ENCODE measurements around the gene WNT11.

WNT11 gene

GRCh38 chr11:76240666-76241065 is 34.4 kb upstream of the WNT11 start:
- no peak for DNase-seq
- in situ Hi-C loops (cut with HindIII; ENCODE audit: low pct_ligation_motif_present, low pct_unique_long_range_greater_than_20kb, low sequenced_read_pairs): loop anchor here (25.0 kb wide), 1 partner anchor 447 kb away; no protein-coding TSS in a partner anchor

- no peak for DNase-seq
- in situ Hi-C loops (cut with HindIII; ENCODE audit: low pct_ligation_motif_present, low pct_unique_long_range_greater_than_20kb, low sequenced_read_pairs): loop anchor here (25.0 kb wide), 1 partner anchor 447 kb away; no protein-coding TSS in a partner anchor
Measured at GRCh38 chr11:76240161-76240540, 33.8 kb upstream of the WNT11 start.

GRCh38 chr11:76239483-76240160 is 33.3 kb upstream of the WNT11 start:
- in situ Hi-C loops (cut with HindIII; ENCODE audit: low pct_ligation_motif_present, low pct_unique_long_range_greater_than_20kb, low sequenced_read_pairs): loop anchor here (25.0 kb wide), 1 partner anchor 448 kb away; no protein-coding TSS in a partner anchor
- no peak for DNase-seq

- DNase-seq: no peak
- in situ Hi-C loops (cut with HindIII; ENCODE audit: low pct_ligation_motif_present, low pct_unique_long_range_greater_than_20kb, low sequenced_read_pairs): loop anchor here (25.0 kb wide), 1 partner anchor 449 kb away; no protein-coding TSS in a partner anchor
Measured at GRCh38 chr11:76238551-76238950, 32.2 kb upstream of the WNT11 start.

GRCh38 chr11:76237914-76238313 is 31.6 kb upstream of the WNT11 start:
- peak; percentile 57 for DNase-seq
- in situ Hi-C loops (cut with HindIII; ENCODE audit: low pct_ligation_motif_present, low pct_unique_long_range_greater_than_20kb, low sequenced_read_pairs): loop anchor here (25.0 kb wide), 1 partner anchor 449 kb away; no protein-coding TSS in a partner anchor

- in situ Hi-C loops (cut with HindIII; ENCODE audit: low pct_ligation_motif_present, low pct_unique_long_range_greater_than_20kb, low sequenced_read_pairs): loop anchor here (25.0 kb wide), 1 partner anchor 450 kb away; no protein-coding TSS in a partner anchor
- no peak for DNase-seq
Measured at GRCh38 chr11:76237000-76237649, 30.8 kb upstream of the WNT11 start.

- DNase-seq: peak; percentile 62
Measured at GRCh38 chr11:76236092-76236999, 30.0 kb upstream of the WNT11 start.

GRCh38 chr11:76235233-76236091 is 29.2 kb upstream of the WNT11 start:
- DNase-seq: peak; percentile 84
- in situ Hi-C loops (cut with HindIII; ENCODE audit: low pct_ligation_motif_present, low pct_unique_long_range_greater_than_20kb, low sequenced_read_pairs): loop anchor here (25.0 kb wide), 1 partner anchor 452 kb away; no protein-coding TSS in a partner anchor

More at GRCh38 chr11:76236092-76236999, 30.0 kb upstream of the WNT11 start:
- in situ Hi-C loops (cut with HindIII; ENCODE audit: low pct_ligation_motif_present, low pct_unique_long_range_greater_than_20kb, low sequenced_read_pairs): loop anchor here (25.0 kb wide), 1 partner anchor 451 kb away; no protein-coding TSS in a partner anchor

- DNase-seq: peak; percentile 49
- in situ Hi-C loops (cut with HindIII; ENCODE audit: low pct_ligation_motif_present, low pct_unique_long_range_greater_than_20kb, low sequenced_read_pairs): loop anchor here (25.0 kb wide), 1 partner anchor 453 kb away; no protein-coding TSS in a partner anchor
Measured at GRCh38 chr11:76234416-76235232, 28.3 kb upstream of the WNT11 start.

GRCh38 chr11:76234021-76234415 is 27.7 kb upstream of the WNT11 start:
- no peak for DNase-seq
- in situ Hi-C loops (cut with HindIII; ENCODE audit: low pct_ligation_motif_present, low pct_unique_long_range_greater_than_20kb, low sequenced_read_pairs): loop anchor here (25.0 kb wide), 1 partner anchor 453 kb away; no protein-coding TSS in a partner anchor

- DNase-seq: no peak
Measured at GRCh38 chr11:76233196-76233921, 27.1 kb upstream of the WNT11 start.

GRCh38 chr11:76232026-76232665 is 25.8 kb upstream of the WNT11 start:
- in situ Hi-C loops (cut with HindIII; ENCODE audit: low pct_ligation_motif_present, low pct_unique_long_range_greater_than_20kb, low sequenced_read_pairs): loop anchor here (25.0 kb wide), 1 partner anchor 455 kb away; no protein-coding TSS in a partner anchor
- DNase-seq: no peak

More at GRCh38 chr11:76233196-76233921, 27.1 kb upstream of the WNT11 start:
- in situ Hi-C loops (cut with HindIII; ENCODE audit: low pct_ligation_motif_present, low pct_unique_long_range_greater_than_20kb, low sequenced_read_pairs): loop anchor here (25.0 kb wide), 1 partner anchor 454 kb away; no protein-coding TSS in a partner anchor

- DNase-seq: no peak
- in situ Hi-C loops (cut with HindIII; ENCODE audit: low pct_ligation_motif_present, low pct_unique_long_range_greater_than_20kb, low sequenced_read_pairs): loop anchor here (25.0 kb wide), 1 partner anchor 456 kb away; no protein-coding TSS in a partner anchor
Measured at GRCh38 chr11:76231121-76231738, 24.9 kb upstream of the WNT11 start.

GRCh38 chr11:76230392-76230791 is 24.1 kb upstream of the WNT11 start:
- no peak for DNase-seq
- in situ Hi-C loops (cut with HindIII; ENCODE audit: low pct_ligation_motif_present, low pct_unique_long_range_greater_than_20kb, low sequenced_read_pairs): loop anchor here (25.0 kb wide), 1 partner anchor 457 kb away; no protein-coding TSS in a partner anchor

- no peak for DNase-seq
- in situ Hi-C loops (cut with HindIII; ENCODE audit: low pct_ligation_motif_present, low pct_unique_long_range_greater_than_20kb, low sequenced_read_pairs): loop anchor here (25.0 kb wide), 1 partner anchor 458 kb away; no protein-coding TSS in a partner anchor
Measured at GRCh38 chr11:76229690-76230240, 23.5 kb upstream of the WNT11 start.
